ENCODE measurements around the gene GRHPR. TPM values are rescaled to one million over a fixed set of nuclear protein-coding genes. Genes with fewer than 3 reads are reported as not detected.

Gene GRHPR
- total and polyA plus RNA-seq, 10 of the 15 experiments (the other 5 are each of a cell fraction or from before 2014, with no cell fraction given) = 52.4 to 194 (median 126) TPM

- no peak for TF ChIP-seq ZBTB11 (CRISPR knock-in tag; IDR thresholded peaks at IDR 0.05)
- TF ChIP-seq YY1 (IDR thresholded peaks at IDR 0.05; ENCODE audit: low read depth, low read length) = no peak
- TF ChIP-seq PAX5 (IDR thresholded peaks at IDR 0.05; ENCODE audit: borderline replicate concordance, low read depth, low read length) = no peak
- TF ChIP-seq RBBP5 (conservative IDR thresholded peaks at IDR 0.05) = no peak
- TF ChIP-seq HDAC2 (IDR thresholded peaks at IDR 0.05) = no peak
- TF ChIP-seq EED (IDR thresholded peaks at IDR 0.05; ENCODE audit: low read depth) = no peak
- TF ChIP-seq TARDBP (IDR thresholded peaks at IDR 0.05; ENCODE audit: borderline replicate concordance) = no peak
- peak; percentile 76 for TF ChIP-seq DPF2 (IDR thresholded peaks at IDR 0.05)
- TF ChIP-seq TCF12 (IDR thresholded peaks at IDR 0.05; ENCODE audit: low read depth, low read length) = no peak
- no peak for TF ChIP-seq IRF5 (IDR thresholded peaks at IDR 0.05; ENCODE audit: borderline replicate concordance)
- 0 out of 2 replicates have a peak, but pooled peaks have one; percentile 6 for TF ChIP-seq CREM (IDR thresholded peaks at IDR 0.05; ENCODE audit: low read depth)
- TF ChIP-seq ZBTB33 (IDR thresholded peaks at IDR 0.05) = no peak
- TF ChIP-seq LARP7 (IDR thresholded peaks at IDR 0.05) = peak; percentile 45; the same call in 1 of the 2 replicates
- no peak for TF ChIP-seq MEF2B (IDR thresholded peaks at IDR 0.05; ENCODE audit: partially characterized antibody, poor library complexity, severe bottlenecking)
- no peak for TF ChIP-seq SMC3 (IDR thresholded peaks at IDR 0.05; ENCODE audit: borderline replicate concordance, low read length)
- no peak for TF ChIP-seq HDAC6 (IDR thresholded peaks at IDR 0.05; ENCODE audit: unreplicated experiment)
- TF ChIP-seq POLR2AphosphoS2 (IDR thresholded peaks at IDR 0.05; ENCODE audit: low read depth, low read length) = no peak
- TF ChIP-seq SMAD1 (IDR thresholded peaks at IDR 0.05; ENCODE audit: low read depth, partially characterized antibody) = no peak
- TF ChIP-seq RFX5 (IDR thresholded peaks at IDR 0.05; ENCODE audit: low read depth, low read length) = no peak
- no peak for TF ChIP-seq SRF (IDR thresholded peaks at IDR 0.05; ENCODE audit: low read depth in 2 of 2, low read length in 2 of 2)
- TF ChIP-seq YBX1 (IDR thresholded peaks at IDR 0.05) = no peak
- no peak for TF ChIP-seq USF1 (IDR thresholded peaks at IDR 0.05; ENCODE audit: borderline replicate concordance, extremely low read length, insufficient read depth, low read depth, low read length)
- no peak for TF ChIP-seq BMI1 (IDR thresholded peaks at IDR 0.05; ENCODE audit: borderline replicate concordance)
- no peak for TF ChIP-seq CBX3 (IDR thresholded peaks at IDR 0.05; ENCODE audit: borderline replicate concordance, low read depth)
- no peak for TF ChIP-seq BHLHE40 (IDR thresholded peaks at IDR 0.05; ENCODE audit: borderline replicate concordance in 1 of 2, low read depth in 2 of 2, low read length in 1 of 2)
- TF ChIP-seq CHD1 (IDR thresholded peaks at IDR 0.05; ENCODE audit: low read depth, low read length) = no peak
- TF ChIP-seq GATAD2B (conservative IDR thresholded peaks at IDR 0.05; ENCODE audit: low read depth) = no peak
Observed at GRCh38 chr9:37382982-37383357, 39.5 kb upstream of the GRHPR start (continued).

Measured in GM12878 (cell line).